WTC11 (cell line): Measurements from ENCODE around the gene COL9A1. TPM values are rescaled to one million over a fixed set of nuclear protein-coding genes. Genes with fewer than 3 reads are reported as not detected.

Experiments
- ATAC-seq: fragments of 200-7000 bp; cut with Tn5 transposase; 2 replicates; pipeline ENCODE4 v1.10.0; 2021; ENCODE audit warnings: mild to moderate bottlenecking, moderate library complexity
- CTCF ChIA-PET: fragments of 300-600 bp; sonication (Branson Sonifier 250); formaldehyde crosslinking; loops from one replicate; lab custom pipeline; 2021; ENCODE audit warnings: antibody characterized with exemption; lab: Charles Lee
- POLR2A ChIA-PET: fragments of 350-600 bp; sonication (Branson Sonifier 250); formaldehyde crosslinking; loops from one replicate; lab custom pipeline; 2021; ENCODE audit warnings: antibody characterized with exemption; lab: Charles Lee
- DNase-seq: peaks from one replicate; pipeline ENCODE4 v3.0.0; 2021; ENCODE audit warnings: low spot score
- H3K27ac Mint-ChIP-seq: 2 replicates; pipeline ENCODE4 v1.8.0; 2021; ENCODE audit warnings: mixed read lengths
- H3K27me3 Mint-ChIP-seq: 2 replicates; pipeline ENCODE4 v1.8.0; 2021; ENCODE audit warnings: low read depth, mild to moderate bottlenecking, moderate library complexity, mixed read lengths
- H3K36me3 Mint-ChIP-seq: 2 replicates; pipeline ENCODE4 v1.8.0; 2021; ENCODE audit warnings: mixed read lengths
- H3K4me1 Mint-ChIP-seq: 2 replicates; pipeline ENCODE4 v1.8.0; 2022; ENCODE audit warnings: mixed read lengths
- H3K4me3 Mint-ChIP-seq: 2 replicates; pipeline ENCODE4 v1.8.0; 2021; ENCODE audit warnings: mild to moderate bottlenecking, moderate library complexity, mixed read lengths
- H3K9me3 Mint-ChIP-seq: 2 replicates; pipeline ENCODE4 v1.8.0; 2021; ENCODE audit warnings: mixed read lengths
- AFF4 ChIP-seq: sonication (generic); formaldehyde crosslinking; IDR thresholded peaks from 2 replicates; pipeline ENCODE4 v1.8.1; 2023; ENCODE audit warnings: mild to moderate bottlenecking, missing genetic modification reagents, borderline replicate concordance
- E2F1 ChIP-seq: sonication (generic); formaldehyde crosslinking; IDR thresholded peaks from 2 replicates; pipeline ENCODE4 v1.8.0; 2022; ENCODE audit warnings: mild to moderate bottlenecking, missing genetic modification reagents
- FOXJ3 ChIP-seq: sonication (generic); formaldehyde crosslinking; IDR thresholded peaks from 2 replicates; pipeline ENCODE4 v1.9.0; 2021; ENCODE audit warnings: missing genetic modification reagents, mild to moderate bottlenecking, borderline replicate concordance
- GABPB1 ChIP-seq: sonication (generic); formaldehyde crosslinking; IDR thresholded peaks from 2 replicates; pipeline ENCODE4 v1.8.1; 2023; ENCODE audit warnings: mild to moderate bottlenecking, missing genetic modification reagents
- HMGXB4 ChIP-seq: sonication (generic); formaldehyde crosslinking; IDR thresholded peaks from 2 replicates; pipeline ENCODE4 v1.8.1; 2023; ENCODE audit warnings: mild to moderate bottlenecking, moderate library complexity, missing genetic modification reagents
- KAT7 ChIP-seq: sonication (generic); formaldehyde crosslinking; IDR thresholded peaks from 2 replicates; pipeline ENCODE4 v1.8.1; 2023; ENCODE audit warnings: missing genetic modification reagents, mild to moderate bottlenecking, borderline replicate concordance
- NFE2L1 ChIP-seq: sonication (generic); formaldehyde crosslinking; IDR thresholded peaks from 2 replicates; pipeline ENCODE4 v1.8.1; 2023; ENCODE audit warnings: missing genetic modification reagents
- NFYB ChIP-seq: sonication (generic); formaldehyde crosslinking; conservative IDR thresholded peaks from 2 replicates; pipeline ENCODE4 v1.8.0; 2022; ENCODE audit warnings: low read depth, missing genetic modification reagents
- NR2C2 ChIP-seq: sonication (generic); formaldehyde crosslinking; IDR thresholded peaks from 2 replicates; pipeline ENCODE4 v1.8.0; 2022; ENCODE audit warnings: mild to moderate bottlenecking, missing genetic modification reagents
- RORB ChIP-seq: fragments of 250-450 bp; sonication (Bioruptor Pico); IDR thresholded peaks from 2 replicates; pipeline ENCODE4 v1.9.0; 2021; ENCODE audit warnings: mild to moderate bottlenecking
- SMAD3 ChIP-seq: sonication (generic); formaldehyde crosslinking; IDR thresholded peaks from 2 replicates; pipeline ENCODE4 v1.8.0; 2022; ENCODE audit warnings: missing genetic modification reagents, mild to moderate bottlenecking, borderline replicate concordance
- SMAD4 ChIP-seq: sonication (generic); formaldehyde crosslinking; IDR thresholded peaks from 2 replicates; pipeline ENCODE4 v1.8.0; 2022; ENCODE audit warnings: mild to moderate bottlenecking, missing genetic modification reagents
- SP1 ChIP-seq: sonication (generic); formaldehyde crosslinking; conservative IDR thresholded peaks from 2 replicates; pipeline ENCODE4 v1.8.1; 2022; ENCODE audit warnings: missing genetic modification reagents
- USF2 ChIP-seq: sonication (generic); formaldehyde crosslinking; IDR thresholded peaks from 2 replicates; pipeline ENCODE4 v1.8.1; 2023; ENCODE audit warnings: mild to moderate bottlenecking, missing genetic modification reagents, moderate library complexity
- ZNF317 ChIP-seq: sonication (generic); formaldehyde crosslinking; IDR thresholded peaks from 2 replicates; pipeline ENCODE4 v1.8.1; 2023; ENCODE audit warnings: low read depth, mild to moderate bottlenecking, moderate library complexity, missing genetic modification reagents, borderline replicate concordance
- ZNF396 ChIP-seq: fragments of 250-450 bp; sonication (Bioruptor Pico); IDR thresholded peaks from 2 replicates; pipeline ENCODE4 v1.8.0; 2021; ENCODE audit warnings: mild to moderate bottlenecking, moderate library complexity, borderline replicate concordance
- ZNF416 ChIP-seq: fragments of 250-450 bp; sonication (Bioruptor Pico); IDR thresholded peaks from 2 replicates; pipeline ENCODE4 v1.9.0; 2021; ENCODE audit warnings: mild to moderate bottlenecking, inconsistent platforms
- ZNF423 ChIP-seq: fragments of 250-450 bp; sonication (Bioruptor Pico); IDR thresholded peaks from 2 replicates; pipeline ENCODE4 v2.1.2; 2022; ENCODE audit warnings: mild to moderate bottlenecking, moderate library complexity
- ZNF425 ChIP-seq: fragments of 250-450 bp; sonication (Bioruptor Pico); conservative IDR thresholded peaks from 2 replicates; pipeline ENCODE4 v1.9.0; 2021; ENCODE audit warnings: mild to moderate bottlenecking
- ZNF512 ChIP-seq: sonication (generic); formaldehyde crosslinking; IDR thresholded peaks from 2 replicates; pipeline ENCODE4 v1.8.1; 2022; ENCODE audit warnings: missing genetic modification reagents, borderline replicate concordance
- total RNA-seq: library from RNA; stranded (reverse); gene quantifications from 3 replicates; pipeline ENCODE4 v1.2.3, GENCODE V29; 2021

COL9A1 gene
- total RNA-seq, 1 experiment from 2014 or later = 9.0 TPM

GRCh38 chr6:70241991-70242420 is 60.9 kb downstream of the COL9A1 start (continued):
- no peak for TF ChIP-seq ZNF317 (CRISPR knock-in tag)
- TF ChIP-seq ZNF425 (CRISPR knock-in tag) = no peak
- TF ChIP-seq SMAD3 = no peak

GRCh38 chr6:70241031-70241430 is 61.9 kb downstream of the COL9A1 start:
- Mint-ChIP-seq H3K4me3 (no peak overlapping the region), H3K36me3 (no peaks in the 10 kb centered on the region), H3K27me3 (no peaks in the 10 kb centered on the region), H3K9me3 (peaks cover 5% of the 10 kb centered on the region; the same call in 1 of the 2 replicates), H3K4me1 (peaks cover 14% of the 10 kb centered on the region), H3K27ac (no peak overlapping the region)
- DNase-seq (no peak), ATAC-seq (no peak)
- CTCF ChIA-PET = no interaction called here
- TF ChIP-seq USF2 (CRISPR knock-in tag) (no peak), E2F1 (CRISPR knock-in tag) (no peak), ZNF512 (CRISPR knock-in tag) (no peak), AFF4 (CRISPR knock-in tag) (no peak), ZNF416 (CRISPR knock-in tag) (no peak), NR2C2 (CRISPR knock-in tag) (no peak), GABPB1 (no peak), NFYB (no peak), FOXJ3 (CRISPR knock-in tag) (no peak), RORB (no peak), ZNF423 (no peak), SMAD4 (no peak), NFE2L1 (CRISPR knock-in tag) (no peak), ZNF317 (CRISPR knock-in tag) (no peak), SP1 (CRISPR knock-in tag) (no peak), KAT7 (CRISPR knock-in tag) (no peak), SMAD3 (no peak), HMGXB4 (CRISPR knock-in tag) (no peak), ZNF396 (CRISPR knock-in tag) (no peak)
- POLR2A ChIA-PET = no interaction called here
